Measurements from ENCODE around the gene ITGA2.

Gene ITGA2

DNA sequence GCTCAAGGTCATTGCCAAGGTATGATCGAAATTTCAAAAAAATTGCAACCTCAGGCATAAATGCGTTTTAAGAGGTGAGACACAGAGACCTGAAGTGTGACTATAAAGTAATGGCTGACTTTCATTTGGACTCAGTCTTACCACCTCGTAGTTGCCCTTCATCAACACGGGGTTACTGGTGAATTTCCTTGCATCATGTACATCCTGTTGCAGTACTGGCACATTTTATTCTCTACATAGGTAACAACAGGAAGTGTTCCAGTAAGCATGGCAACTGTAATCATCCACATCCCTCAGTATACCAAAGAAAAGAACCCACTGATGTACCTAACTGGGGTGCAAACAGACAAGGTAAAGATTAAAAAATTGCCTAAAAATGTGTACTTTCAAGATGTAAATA is 91.1 kb downstream of the ITGA2 start:
- H3K4me3 ChIP-seq (ENCODE audit: low read depth, low read length): no peak overlapping the region
- TF ChIP-seq, protein P1, sequence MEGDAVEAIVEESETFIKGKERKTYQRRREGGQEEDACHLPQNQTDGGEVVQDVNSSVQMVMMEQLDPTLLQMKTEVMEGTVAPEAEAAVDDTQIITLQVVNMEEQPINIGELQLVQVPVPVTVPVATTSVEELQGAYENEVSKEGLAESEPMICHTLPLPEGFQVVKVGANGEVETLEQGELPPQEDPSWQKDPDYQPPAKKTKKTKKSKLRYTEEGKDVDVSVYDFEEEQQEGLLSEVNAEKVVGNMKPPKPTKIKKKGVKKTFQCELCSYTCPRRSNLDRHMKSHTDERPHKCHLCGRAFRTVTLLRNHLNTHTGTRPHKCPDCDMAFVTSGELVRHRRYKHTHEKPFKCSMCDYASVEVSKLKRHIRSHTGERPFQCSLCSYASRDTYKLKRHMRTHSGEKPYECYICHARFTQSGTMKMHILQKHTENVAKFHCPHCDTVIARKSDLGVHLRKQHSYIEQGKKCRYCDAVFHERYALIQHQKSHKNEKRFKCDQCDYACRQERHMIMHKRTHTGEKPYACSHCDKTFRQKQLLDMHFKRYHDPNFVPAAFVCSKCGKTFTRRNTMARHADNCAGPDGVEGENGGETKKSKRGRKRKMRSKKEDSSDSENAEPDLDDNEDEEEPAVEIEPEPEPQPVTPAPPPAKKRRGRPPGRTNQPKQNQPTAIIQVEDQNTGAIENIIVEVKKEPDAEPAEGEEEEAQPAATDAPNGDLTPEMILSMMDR (IDR thresholded peaks at IDR 0.05; ENCODE audit: low read depth, low read length): no peak
- no peak for DNase-seq (ENCODE audit: low read depth, low spot score)
- in situ Hi-C loops (cut with HindIII; ENCODE audit: low sequenced_read_pairs): no loop called here

DNA sequence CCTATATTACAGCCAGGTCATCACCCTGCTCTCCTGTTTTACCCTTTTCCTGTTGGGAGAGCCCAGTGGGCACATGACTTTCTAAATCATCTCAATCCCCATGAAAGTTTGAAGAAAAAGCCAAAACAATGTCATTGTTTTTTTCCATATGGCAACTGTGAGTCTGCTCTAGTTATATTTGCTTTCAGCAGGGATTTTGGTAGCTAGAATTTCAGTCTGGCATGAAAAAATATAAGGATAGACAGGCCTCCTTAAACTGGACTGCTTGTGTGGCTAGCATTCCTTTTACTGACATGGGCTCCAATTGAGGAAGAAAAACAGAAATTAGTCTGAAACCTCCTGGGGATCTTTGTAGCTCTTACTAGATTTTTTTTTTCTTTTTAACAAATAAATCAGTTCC is 94.8 kb downstream of the ITGA2 start:
- H3K4me3 ChIP-seq (ENCODE audit: low read depth, low read length): no peak overlapping the region

DNA sequence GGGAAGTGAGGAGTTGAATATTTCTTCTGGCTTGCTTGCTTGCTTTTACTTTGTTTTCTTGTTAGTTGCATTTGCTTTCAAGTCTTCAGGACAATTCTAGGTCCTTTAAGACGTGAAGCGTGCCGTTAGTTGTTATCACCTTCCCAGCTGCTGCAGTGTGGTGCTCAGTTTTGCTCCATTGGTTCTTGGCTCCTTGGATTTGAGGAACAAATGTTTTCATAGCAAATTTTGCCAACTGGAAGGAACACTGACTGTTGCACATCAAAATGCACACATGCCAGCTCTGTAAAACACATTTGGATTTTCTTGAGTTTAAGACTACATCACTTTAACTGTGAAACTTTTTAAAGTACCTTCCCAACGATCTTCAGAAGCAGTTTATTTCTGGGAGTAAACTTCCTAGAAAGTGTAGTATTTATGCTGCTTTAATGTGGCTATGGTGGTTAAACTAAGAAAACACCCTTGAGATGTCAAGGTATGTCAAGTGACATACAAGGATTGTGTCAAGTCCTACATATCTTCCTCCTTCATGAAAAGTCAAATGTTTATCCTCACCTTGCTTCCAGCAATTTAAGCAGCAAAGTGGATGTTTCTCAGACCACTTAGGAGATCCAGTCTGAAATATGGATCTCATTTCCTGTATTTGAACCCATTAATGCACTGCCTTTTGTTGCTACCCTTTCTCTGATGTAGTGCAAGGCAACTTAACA is 95.5 kb downstream of the ITGA2 start:
- DNase-seq (ENCODE audit: low read depth, low spot score): no peak
- no peak overlapping the region for H3K4me3 ChIP-seq (ENCODE audit: low read depth, low read length)
- TF ChIP-seq, protein P1 (IDR thresholded peaks at IDR 0.05; ENCODE audit: low read depth, low read length): no peak
- in situ Hi-C loops (cut with HindIII; ENCODE audit: low sequenced_read_pairs): no loop called here

More for the DNA sequence above, 94.8 kb downstream of the ITGA2 start:
- TF ChIP-seq, protein P1 (IDR thresholded peaks at IDR 0.05; ENCODE audit: low read depth, low read length): no peak
- DNase-seq (ENCODE audit: low read depth, low spot score): no peak
- in situ Hi-C loops (cut with HindIII; ENCODE audit: low sequenced_read_pairs): no loop called here

DNA sequence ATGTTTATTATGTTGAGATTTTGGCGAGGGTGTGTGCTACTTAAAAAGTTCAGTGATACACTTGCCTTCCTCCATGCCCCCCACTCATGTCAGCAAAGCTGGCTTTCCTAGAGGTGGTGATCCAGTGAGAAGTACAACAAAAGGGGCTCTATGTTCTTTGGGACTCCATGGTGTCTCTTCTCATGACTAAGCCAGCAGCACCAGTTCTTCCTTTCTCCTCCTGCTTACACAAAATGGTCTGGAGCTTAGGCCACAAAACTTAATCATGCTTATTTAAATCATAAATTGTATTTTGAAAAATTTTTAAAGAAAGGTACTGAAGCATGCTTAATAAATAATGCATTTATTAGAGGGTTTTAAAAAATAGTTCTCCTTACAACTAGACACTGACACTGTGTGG is 98.0 kb downstream of the ITGA2 start:
- H3K4me3 ChIP-seq (ENCODE audit: low read depth, low read length): no peak overlapping the region
- in situ Hi-C loops (cut with HindIII; ENCODE audit: low sequenced_read_pairs): no loop called here
- no peak for DNase-seq (ENCODE audit: low read depth, low spot score)
- TF ChIP-seq, protein P1 (IDR thresholded peaks at IDR 0.05; ENCODE audit: low read depth, low read length): no peak

DNA sequence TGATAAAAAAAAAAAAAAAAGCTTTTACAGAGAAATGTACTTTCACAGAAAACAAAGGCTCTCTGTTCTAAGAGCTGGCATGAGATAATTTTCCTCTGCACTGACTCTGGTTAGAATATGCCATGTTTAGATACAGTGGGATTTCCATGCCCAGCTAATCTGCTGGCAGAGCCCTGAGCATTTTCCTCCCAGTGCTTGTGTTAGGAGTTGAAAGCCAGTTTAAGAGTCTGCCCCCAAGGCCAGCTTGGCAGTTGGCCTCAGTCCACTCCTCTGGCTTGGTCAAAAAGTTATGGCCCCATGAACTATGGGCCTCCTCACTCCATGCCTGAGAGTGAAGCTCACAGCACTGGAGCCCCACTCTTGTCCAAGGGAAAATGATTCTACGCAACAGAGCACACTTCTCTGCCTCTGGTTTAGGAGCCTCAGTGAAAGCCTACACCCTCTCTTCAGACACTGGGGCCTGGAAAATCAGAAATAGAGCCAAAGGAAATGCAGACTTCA is 98.5 kb downstream of the ITGA2 start:
- H3K4me3 ChIP-seq (ENCODE audit: low read depth, low read length): no peak overlapping the region
- in situ Hi-C loops (cut with HindIII; ENCODE audit: low sequenced_read_pairs): no loop called here
- TF ChIP-seq, protein P1 (IDR thresholded peaks at IDR 0.05; ENCODE audit: low read depth, low read length): no peak
- no peak for DNase-seq (ENCODE audit: low read depth, low spot score)

DNA sequence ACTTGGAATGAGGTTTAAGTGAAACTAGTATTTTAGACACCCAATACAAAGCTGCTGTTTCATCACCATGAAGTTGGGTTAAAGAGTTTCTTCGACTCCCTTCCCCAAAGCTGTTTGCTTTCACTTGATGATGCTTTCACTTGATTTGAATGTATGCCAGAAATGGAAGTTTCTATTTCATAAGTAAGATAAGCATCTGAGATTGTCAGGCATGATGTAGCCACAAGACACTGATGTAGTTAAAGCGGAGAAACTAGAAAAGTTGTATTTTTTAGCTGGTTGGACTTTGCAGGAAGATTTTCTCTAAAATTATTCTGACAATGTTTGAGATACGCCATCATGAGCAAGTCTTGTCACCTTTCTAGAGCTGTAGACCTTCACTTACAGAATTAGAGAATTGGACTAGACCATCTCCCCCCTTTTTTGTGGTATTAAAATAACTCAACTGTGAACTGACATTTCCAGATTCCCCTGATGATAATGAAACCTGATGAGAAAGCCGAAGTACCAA is 100.4 kb downstream of the ITGA2 start:
- no peak for DNase-seq (ENCODE audit: low read depth, low spot score)
- TF ChIP-seq, protein P1 (IDR thresholded peaks at IDR 0.05; ENCODE audit: low read depth, low read length): no peak
- H3K4me3 ChIP-seq (ENCODE audit: low read depth, low read length): no peak overlapping the region
- in situ Hi-C loops (cut with HindIII; ENCODE audit: low sequenced_read_pairs): no loop called here
